Amniotic epithelial cell (primary cell): ENCODE results near the gene TNS1.
A peak's percentile ranks its signal among the peaks of the same experiment; 100 is the strongest.

ENCODE experiments used
- DNase-seq: peaks from one replicate; pipeline ENCODE4 v3.0.0-alpha.2; 2010; ENCODE audit warnings: low read depth

The TNS1 gene

DNA sequence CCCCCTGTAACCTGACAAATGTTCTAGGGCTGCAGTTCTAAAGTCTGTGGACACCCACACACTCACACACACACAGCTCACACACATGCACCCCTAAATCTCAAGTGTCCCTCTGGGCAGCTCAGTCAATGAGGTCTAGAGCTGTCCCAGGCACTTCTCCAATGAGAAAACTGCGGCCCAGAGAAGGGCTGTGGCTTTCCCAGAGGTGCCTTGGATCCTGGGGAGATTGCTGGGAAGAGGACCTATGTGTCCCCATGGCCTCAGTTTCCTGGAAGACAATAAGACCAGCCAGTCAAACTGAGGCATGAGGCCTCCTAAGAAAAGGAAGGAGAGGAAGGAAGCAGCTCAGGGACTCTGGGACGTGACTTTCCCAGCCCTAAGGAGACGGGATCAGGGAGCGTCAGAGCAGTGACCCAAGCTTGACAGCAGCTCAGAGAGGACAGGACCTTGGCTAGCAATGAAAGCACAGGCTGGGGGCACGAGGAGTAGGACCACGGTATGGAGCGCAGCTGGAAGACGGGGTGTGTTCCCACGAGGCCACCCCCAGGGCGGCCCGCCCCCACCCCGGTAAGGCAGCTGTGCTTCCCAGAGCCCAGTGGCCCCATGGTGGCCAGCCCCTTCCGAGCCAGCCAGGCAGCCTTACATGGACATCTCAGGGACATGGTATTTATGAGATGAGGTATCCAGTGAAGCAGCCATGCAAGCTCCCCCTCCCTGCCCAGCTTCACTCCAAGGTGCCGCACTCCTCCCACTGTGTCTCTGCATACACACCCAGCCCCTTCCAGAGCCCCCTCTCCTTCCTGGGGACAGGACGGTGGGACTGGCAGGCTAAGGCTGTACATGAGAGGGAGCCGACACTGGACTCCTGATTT, 46.0 kb downstream of the TNS1 start:
- no peak for DNase-seq

GRCh38 chr2:217955881-217956493, 46.8 kb downstream of the TNS1 start:
- no peak for DNase-seq

- DNase-seq, result no peak
Measured at GRCh38 chr2:217954971-217955740, 47.6 kb downstream of the TNS1 start.

- DNase-seq, result no peak
Measured at GRCh38 chr2:217954469-217954868, 48.3 kb downstream of the TNS1 start.

DNA sequence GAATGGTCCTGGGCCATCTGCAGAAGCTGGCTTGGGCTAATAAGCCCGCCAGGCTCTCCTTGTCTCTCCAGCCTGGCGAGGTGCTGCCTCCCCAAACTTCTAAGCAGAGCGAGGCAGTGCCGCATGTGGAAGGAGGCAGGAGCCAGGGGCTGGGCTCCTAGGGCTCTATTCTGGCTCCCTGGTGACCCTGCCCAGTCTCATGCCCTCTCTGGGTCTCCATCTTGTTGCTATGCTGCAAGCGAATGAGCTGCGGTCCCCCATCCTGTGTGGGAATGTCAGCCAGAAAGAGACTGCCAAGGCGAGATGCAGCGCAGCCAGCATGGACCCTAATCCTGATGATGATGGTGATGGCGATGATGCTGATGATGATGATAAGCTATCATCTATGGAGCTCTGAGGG, 48.7 kb downstream of the TNS1 start:
- DNase-seq, result no peak

DNA sequence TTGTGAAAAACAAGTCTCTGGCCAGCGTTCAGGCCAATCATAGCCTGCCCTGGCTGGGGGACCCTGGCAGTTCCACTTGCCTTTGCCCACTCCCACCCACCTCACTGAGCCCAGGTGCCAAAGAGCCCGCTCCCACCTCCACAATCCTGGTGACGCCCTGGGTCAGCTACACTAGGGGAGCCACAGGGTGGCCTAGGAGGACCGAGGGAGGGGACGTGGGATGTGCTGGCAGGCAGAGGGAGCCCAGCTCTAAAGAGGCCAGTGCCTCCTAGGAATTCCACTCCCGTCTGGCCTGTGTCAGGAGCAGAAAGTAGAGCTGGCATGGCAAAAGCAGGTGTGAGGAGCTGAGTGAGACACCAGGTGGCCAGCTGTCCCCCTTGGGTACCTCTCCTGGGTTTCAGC, 49.3 kb downstream of the TNS1 start:
- DNase-seq, result no peak

- DNase-seq, result no peak
Measured at GRCh38 chr2:217953011-217953481, 49.7 kb downstream of the TNS1 start.

GRCh38 chr2:217952409-217952808, 50.4 kb downstream of the TNS1 start:
- DNase-seq, result no peak

- no peak for DNase-seq
Measured at GRCh38 chr2:217951521-217952247, 51.1 kb downstream of the TNS1 start.

DNA sequence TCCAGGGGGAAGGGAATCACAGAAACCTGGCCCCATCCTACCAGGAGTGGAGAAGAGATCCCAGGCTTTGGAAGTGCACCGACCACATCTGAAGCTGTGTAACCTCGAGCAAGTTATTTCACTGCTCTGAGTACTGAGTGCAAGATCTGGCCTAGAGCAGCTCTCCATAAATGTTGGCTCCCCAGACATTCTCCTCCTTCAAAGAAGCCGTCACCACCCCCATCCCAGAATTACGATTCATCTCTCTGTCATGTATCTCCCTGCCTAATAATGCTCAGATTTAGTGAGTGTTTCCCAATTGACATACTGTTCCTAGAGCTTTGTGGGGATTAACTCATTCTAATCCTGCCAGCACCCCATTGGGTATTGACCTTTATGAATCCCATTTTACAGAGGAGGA, 51.7 kb downstream of the TNS1 start:
- DNase-seq, result peak; percentile 6

DNA sequence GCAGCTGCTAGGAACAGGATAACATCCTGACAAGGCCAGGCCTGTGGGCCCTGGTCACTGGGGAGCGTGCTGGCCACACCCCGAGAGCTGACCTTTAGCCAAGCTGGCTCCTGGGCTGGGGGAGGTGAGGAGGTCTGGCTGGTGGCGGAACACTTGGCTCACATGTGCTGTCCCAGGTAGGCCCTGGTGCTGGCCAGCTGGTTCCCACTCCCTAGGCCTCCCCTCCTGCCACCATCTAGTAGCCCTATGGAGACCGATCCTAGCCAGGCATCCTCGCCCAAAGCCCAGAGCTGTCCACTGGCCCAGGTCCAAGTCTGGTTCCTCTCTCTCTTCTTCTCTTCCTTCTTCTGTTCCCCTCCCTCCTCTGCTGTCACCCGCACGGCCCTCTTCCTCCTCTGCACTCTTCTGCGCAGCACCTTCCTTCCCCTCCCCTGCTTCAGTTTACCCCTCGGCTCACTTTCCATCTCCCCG, 52.4 kb downstream of the TNS1 start:
- DNase-seq, result no peak

- DNase-seq, result no peak
Measured at GRCh38 chr2:217949447-217949846, 53.3 kb downstream of the TNS1 start.

DNA sequence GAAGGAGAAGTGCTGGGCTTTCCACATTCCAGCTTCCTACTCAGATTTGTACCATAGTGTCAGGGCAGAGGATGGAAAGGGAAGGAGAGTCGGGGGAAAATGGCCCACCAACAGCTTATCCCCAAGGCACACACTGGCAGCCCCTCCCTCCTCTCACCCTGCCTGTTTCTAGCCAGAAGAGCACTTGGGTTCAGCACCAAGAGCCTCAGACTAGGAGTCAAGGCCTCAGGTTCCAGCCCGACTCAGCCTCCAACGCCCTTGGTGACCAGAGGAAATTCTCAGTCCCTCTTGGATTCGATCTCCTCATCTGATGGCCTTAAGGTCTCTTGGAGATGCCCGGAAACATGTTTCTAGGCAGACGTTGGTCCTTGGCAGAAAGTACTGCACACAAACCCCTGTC, 53.9 kb downstream of the TNS1 start:
- no peak for DNase-seq

GRCh38 chr2:217948351-217948791, 54.4 kb downstream of the TNS1 start:
- DNase-seq, result no peak

DNA sequence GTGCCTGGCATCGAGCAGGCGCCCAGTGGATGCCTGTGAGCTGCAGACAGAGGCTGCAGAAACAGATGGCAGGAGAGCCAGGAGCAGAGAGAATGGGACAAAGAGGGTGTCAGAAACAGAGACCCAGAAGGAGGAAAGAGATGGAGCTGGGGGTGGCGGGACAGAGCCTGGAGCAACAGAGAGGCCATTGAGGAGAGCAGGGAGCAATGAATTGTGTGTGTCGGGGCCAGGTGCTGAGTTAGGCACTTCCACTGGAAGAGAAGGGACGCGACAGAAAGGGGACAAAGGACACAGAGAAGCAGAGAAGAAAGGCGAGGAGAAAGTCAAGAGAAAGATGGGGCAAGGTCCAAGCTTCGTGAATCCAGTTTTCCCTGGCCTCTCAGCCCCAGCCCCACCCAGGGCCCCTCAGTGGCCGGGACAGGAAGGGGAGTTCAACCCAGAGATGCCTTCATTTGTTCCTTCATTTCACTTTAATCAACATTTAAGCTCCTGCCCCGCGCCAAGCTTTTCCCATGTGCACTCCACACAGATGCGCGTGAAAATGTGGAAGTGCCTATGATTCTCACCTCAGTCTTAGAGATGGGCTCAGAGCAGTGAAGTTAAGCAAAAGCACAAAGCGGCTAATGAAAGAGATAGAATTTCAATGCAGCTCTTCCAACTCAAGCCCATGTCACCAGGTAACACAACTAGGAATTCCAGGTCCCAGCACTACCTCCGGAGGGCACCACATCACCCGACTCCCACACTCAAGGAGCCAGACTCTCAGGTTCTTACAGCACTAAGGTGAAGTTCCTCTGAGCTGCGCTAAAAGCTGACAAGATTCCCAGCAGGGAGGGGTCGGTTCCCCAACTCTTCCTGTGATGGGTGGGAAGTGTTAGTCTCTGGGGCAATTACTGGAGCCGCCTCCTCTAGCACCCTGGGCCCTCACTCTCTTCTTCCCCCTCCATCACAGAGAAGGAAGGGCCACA, 55.1 kb downstream of the TNS1 start:
- no peak for DNase-seq

- no peak for DNase-seq
Measured at GRCh38 chr2:217946051-217946450, 56.7 kb downstream of the TNS1 start.

DNA sequence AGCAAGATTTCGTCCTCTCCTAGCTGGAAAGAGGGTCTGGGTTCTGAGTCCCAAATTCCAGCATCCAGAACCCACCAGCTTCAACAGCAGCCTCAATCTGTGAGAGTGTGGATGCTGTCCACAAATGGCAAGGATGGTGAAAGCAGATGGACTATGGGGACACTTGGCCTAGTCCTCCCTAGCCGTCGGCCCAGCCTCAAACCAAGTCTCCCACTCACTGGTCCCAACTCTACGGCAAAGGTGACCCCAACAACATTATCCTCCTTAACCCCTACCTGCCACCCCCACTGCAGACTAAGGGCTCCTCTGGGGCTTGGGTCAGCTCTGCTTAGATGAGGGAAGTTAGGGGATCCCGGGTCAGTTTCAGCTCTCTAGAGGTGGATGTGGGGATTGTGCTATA, 57.3 kb downstream of the TNS1 start:
- no peak for DNase-seq

DNA sequence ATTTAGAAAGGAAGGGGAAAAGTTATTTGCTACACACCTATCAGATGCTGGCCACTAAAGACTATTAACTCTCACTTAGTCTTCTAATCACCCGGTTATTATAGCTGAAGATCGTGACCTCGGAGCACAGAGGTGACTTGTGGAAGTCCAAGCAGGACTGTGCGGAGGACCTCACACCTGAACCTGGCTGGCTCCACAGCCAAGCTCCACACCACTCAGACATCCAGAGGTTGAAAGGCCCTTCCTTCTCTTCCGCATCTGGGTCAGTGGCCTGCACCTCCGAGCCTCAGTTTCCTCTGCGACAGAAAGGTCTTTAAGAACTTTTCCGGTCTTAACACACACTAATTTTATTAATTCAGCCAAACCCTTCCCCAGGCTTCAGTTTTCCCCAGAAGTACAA, 57.9 kb downstream of the TNS1 start:
- no peak for DNase-seq

DNA sequence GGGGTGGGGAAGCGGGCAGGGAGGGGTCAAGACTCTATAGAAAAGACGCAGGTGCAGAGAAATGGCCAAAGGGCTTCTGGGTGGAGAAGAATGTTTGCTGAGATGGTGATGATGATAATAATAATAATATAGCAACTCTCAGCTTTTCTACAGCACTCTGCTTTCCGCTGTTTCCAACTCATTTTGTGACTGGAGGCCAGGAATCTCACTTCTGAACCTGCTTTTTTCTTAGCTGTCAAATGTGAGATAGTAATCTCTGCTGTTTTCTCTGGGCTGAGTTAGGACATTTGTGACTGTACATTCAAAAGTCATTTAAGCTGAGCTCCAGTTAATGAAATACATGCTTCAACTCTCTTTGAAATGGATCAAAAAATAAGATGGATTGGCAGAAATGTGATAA, 58.4 kb downstream of the TNS1 start:
- DNase-seq, result no peak

GRCh38 chr2:217943446-217944321, 59.1 kb downstream of the TNS1 start:
- DNase-seq, result peak; percentile 60
